Endothelial cell (in vitro differentiated cells): ENCODE results near the gene PHLPP2. TPM values are rescaled to one million over a fixed set of nuclear protein-coding genes. Genes with fewer than 3 reads are reported as not detected.

ENCODE experiments used
- DNase-seq: peaks from one replicate; pipeline ENCODE4 v3.0.0; 2021; ENCODE audit warnings: low spot score
- H3K27ac Mint-ChIP-seq: one replicate; pipeline ENCODE4 v1.8.0; 2021; ENCODE audit warnings: mixed read lengths, inconsistent platforms; ENCODE audit not compliant: unreplicated experiment
- H3K27me3 Mint-ChIP-seq: one replicate; pipeline ENCODE4 v1.8.0; 2021; ENCODE audit warnings: mild to moderate bottlenecking, moderate library complexity, mixed read lengths, inconsistent platforms; ENCODE audit not compliant: unreplicated experiment
- H3K36me3 Mint-ChIP-seq: one replicate; pipeline ENCODE4 v1.8.0; 2021; ENCODE audit warnings: mild to moderate bottlenecking, low read depth, mixed read lengths, inconsistent platforms; ENCODE audit not compliant: unreplicated experiment
- H3K4me1 Mint-ChIP-seq: one replicate; pipeline ENCODE4 v1.8.0; 2021; ENCODE audit warnings: mild to moderate bottlenecking, mixed read lengths, inconsistent platforms; ENCODE audit not compliant: unreplicated experiment
- H3K4me3 Mint-ChIP-seq: one replicate; pipeline ENCODE4 v1.8.0; 2021; ENCODE audit warnings: mild to moderate bottlenecking, mixed read lengths, inconsistent platforms; ENCODE audit not compliant: unreplicated experiment
- H3K9me3 Mint-ChIP-seq: one replicate; pipeline ENCODE4 v1.8.0; 2021; ENCODE audit warnings: mixed read lengths, inconsistent platforms; ENCODE audit not compliant: unreplicated experiment
- CTCF ChIP-seq: fragments of 200-600 bp; sonication (generic); IDR thresholded peaks from one replicate; pipeline ENCODE4 v1.5.0; 2021; ENCODE audit warnings: antibody characterized with exemption; ENCODE audit not compliant: unreplicated experiment
- total RNA-seq: library from RNA; stranded (reverse); fragmentation: NEBNext Ultra II Directional; extraction: Animal tissue kit (Norgen Biotek cat#: 25700); gene quantifications from one replicate; pipeline ENCODE4 v1.2.1, GENCODE V29; 2021; ENCODE audit not compliant: unreplicated experiment

Gene PHLPP2
- total RNA-seq, 1 donor from 2014 or later = 7.3 TPM

GRCh38 chr16:71626858-71627213 lies 97.7 kb downstream of the PHLPP2 start:
- Mint-ChIP-seq H3K27ac (no peak overlapping the region), H3K9me3 (no peaks in the 10 kb centered on the region), H3K4me1 (peaks cover 21% of the 10 kb centered on the region), H3K36me3 (no peaks in the 10 kb centered on the region), H3K4me3 (peak overlapping the region; percentile 84), H3K27me3 (peaks cover 2% of the 10 kb centered on the region)
- DNase-seq = no peak
- no peak for TF ChIP-seq CTCF

GRCh38 chr16:71626018-71626857 lies 98.3 kb downstream of the PHLPP2 start, which contains the start of gene MARVELD3:
MARVELD3 (plus strand) TSS chr16:71626184; CDS start chr16:71626230, 46 bp downstream.
- TF ChIP-seq CTCF = no peak
- H3K36me3 Mint-ChIP-seq = no peaks in the 10 kb centered on the region
- H3K27me3 Mint-ChIP-seq = peaks cover 2% of the 10 kb centered on the region
- H3K4me1 Mint-ChIP-seq = peaks cover 21% of the 10 kb centered on the region
- peak within 1 kb of the TSS; percentile 84 for H3K4me3 Mint-ChIP-seq
- H3K27ac Mint-ChIP-seq = no peak within 1 kb of the TSS
- no peaks in the 10 kb centered on the region for H3K9me3 Mint-ChIP-seq
- peak; percentile 20 for DNase-seq

GRCh38 chr16:71625113-71625850 lies 99.2 kb downstream of the PHLPP2 start:
- Mint-ChIP-seq H3K27ac (no peak overlapping the region), H3K27me3 (peaks cover 2% of the 10 kb centered on the region), H3K4me3 (peak overlapping the region; percentile 84), H3K9me3 (no peaks in the 10 kb centered on the region), H3K36me3 (no peaks in the 10 kb centered on the region), H3K4me1 (peaks cover 21% of the 10 kb centered on the region)
- TF ChIP-seq CTCF = no peak
- no peak for DNase-seq

- Mint-ChIP-seq H3K36me3 (no peaks in the 10 kb centered on the region), H3K27ac (no peak overlapping the region), H3K4me1 (peaks cover 8% of the 10 kb centered on the region), H3K4me3 (no peak overlapping the region), H3K9me3 (no peaks in the 10 kb centered on the region), H3K27me3 (peaks cover 2% of the 10 kb centered on the region)
- DNase-seq = no peak
- no peak for TF ChIP-seq CTCF
Measured at GRCh38 chr16:71623597-71623996, 100.9 kb downstream of the PHLPP2 start.

GRCh38 chr16:71622088-71622487 lies 102.4 kb downstream of the PHLPP2 start:
- Mint-ChIP-seq H3K36me3 (no peaks in the 10 kb centered on the region), H3K4me1 (no peaks in the 10 kb centered on the region), H3K4me3 (no peak overlapping the region), H3K27me3 (peaks cover 2% of the 10 kb centered on the region), H3K27ac (no peak overlapping the region), H3K9me3 (no peaks in the 10 kb centered on the region)
- no peak for TF ChIP-seq CTCF
- DNase-seq = no peak
